Breast epithelium (tissue), 3 donors: ENCODE data around the gene ZWILCH.

Source experiments
- CTCF ChIP-seq, 3 donors: fragments of 450-650 bp; IDR thresholded peaks; one replicate each; pipeline ENCODE4 v1.5.1; 2016 to 2017; ENCODE audit warnings: antibody characterized with exemption in 3 of 3, mild to moderate bottlenecking in 3 of 3, moderate library complexity in 3 of 3
- POLR2AphosphoS5 ChIP-seq, 3 donors: sonication (generic); formaldehyde crosslinking; IDR thresholded peaks; one replicate each; pipeline ENCODE4 v1.6.1; 2017; ENCODE audit warnings: antibody characterized with exemption in 3 of 3

- no peak for TF ChIP-seq CTCF (IDR thresholded peaks at IDR 0.05)
- TF ChIP-seq POLR2AphosphoS5 (IDR thresholded peaks at IDR 0.05), result no peak
These were observed 93.1 kb downstream of the ZWILCH start for GRCh38 chr15:66598095-66598815.
